ENCODE measurements around the gene FAM120B.
"Not testable (repeated sequence)": the region's sequence is repeated elsewhere in the genome, so short reads cannot be mapped to it uniquely, and the experiment has no call there.

DNA sequence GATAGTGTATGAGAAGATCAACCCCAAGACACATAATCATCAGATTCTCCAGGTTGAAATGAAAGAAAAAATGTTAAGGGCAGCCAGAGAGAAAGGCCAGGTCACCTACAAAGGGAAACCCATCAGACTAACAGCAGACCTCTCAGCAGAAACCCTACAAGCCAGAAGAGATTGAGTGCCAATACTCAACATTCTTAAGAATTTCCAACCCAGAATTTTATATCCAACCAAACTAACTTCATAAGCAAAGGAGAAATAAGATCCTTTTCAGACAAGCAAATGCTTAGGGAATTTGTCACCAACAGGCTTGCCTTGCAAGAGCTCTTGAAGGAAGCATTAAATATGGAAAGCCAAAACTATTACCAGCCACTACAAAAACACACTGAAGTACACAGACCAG is 44.9 kb downstream of the FAM120B start:
- not testable (repeated sequence) for TF ChIP-seq POLR2AphosphoS5, POLR2A (IDR thresholded peaks at IDR 0.05; ENCODE audit: low read depth, low read length)
